NB4 (cell line): Measurements from ENCODE around the gene KIF7.

Source experiments
- POLR2A ChIP-seq: IDR thresholded peaks from 2 replicates; pipeline ENCODE4 v1.6.1; 2011; ENCODE audit warnings: mild to moderate bottlenecking; ENCODE audit not compliant: insufficient read length; ENCODE audit errors: extremely low read depth
- TF ChIP-seq, protein P1 (sequence below): IDR thresholded peaks from one replicate; pipeline ENCODE4 v1.5.1; 2012; ENCODE audit warnings: low read depth, low read length
- TF ChIP-seq, protein P2 (sequence below): IDR thresholded peaks from 2 replicates; pipeline ENCODE4 v1.6.1; 2011; ENCODE audit warnings: low read depth, low read length

DNA sequence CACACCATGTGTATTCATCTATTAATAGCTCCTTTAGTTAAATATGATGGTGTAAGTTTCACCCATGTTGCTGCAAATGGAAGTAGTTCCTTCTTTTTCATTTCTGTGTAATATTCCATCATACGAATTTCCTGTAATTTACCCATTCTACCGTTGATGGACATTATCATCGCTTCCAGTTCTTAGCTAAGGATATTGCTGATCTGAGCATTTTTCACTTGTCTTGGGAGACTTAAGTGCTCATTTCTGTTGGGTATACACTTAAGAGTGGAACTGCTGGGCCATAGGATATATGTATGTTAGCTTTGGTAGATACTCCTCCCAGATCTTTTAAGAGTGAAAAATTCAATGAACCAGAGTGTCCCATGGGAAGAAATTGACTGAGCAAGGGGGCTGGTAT is 12.9 kb upstream of the KIF7 start:
- TF ChIP-seq, protein P1, sequence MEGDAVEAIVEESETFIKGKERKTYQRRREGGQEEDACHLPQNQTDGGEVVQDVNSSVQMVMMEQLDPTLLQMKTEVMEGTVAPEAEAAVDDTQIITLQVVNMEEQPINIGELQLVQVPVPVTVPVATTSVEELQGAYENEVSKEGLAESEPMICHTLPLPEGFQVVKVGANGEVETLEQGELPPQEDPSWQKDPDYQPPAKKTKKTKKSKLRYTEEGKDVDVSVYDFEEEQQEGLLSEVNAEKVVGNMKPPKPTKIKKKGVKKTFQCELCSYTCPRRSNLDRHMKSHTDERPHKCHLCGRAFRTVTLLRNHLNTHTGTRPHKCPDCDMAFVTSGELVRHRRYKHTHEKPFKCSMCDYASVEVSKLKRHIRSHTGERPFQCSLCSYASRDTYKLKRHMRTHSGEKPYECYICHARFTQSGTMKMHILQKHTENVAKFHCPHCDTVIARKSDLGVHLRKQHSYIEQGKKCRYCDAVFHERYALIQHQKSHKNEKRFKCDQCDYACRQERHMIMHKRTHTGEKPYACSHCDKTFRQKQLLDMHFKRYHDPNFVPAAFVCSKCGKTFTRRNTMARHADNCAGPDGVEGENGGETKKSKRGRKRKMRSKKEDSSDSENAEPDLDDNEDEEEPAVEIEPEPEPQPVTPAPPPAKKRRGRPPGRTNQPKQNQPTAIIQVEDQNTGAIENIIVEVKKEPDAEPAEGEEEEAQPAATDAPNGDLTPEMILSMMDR: no peak
- TF ChIP-seq POLR2A: no peak
- TF ChIP-seq, protein P2, sequence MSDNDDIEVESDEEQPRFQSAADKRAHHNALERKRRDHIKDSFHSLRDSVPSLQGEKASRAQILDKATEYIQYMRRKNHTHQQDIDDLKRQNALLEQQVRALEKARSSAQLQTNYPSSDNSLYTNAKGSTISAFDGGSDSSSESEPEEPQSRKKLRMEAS: no peak
